ENCODE measurements around the gene MCTS1. TPM values are rescaled to one million over a fixed set of nuclear protein-coding genes. Genes with fewer than 3 reads are reported as not detected.
"Not testable (repeated sequence)": the region's sequence is repeated elsewhere in the genome, so short reads cannot be mapped to it uniquely, and the experiment has no call there.

Gene MCTS1
- total and polyA plus RNA-seq, 2 experiments from 2014 or later, result 33.0 to 58.2 TPM

- TF ChIP-seq REST (IDR thresholded peaks at IDR 0.05; ENCODE audit: unreplicated experiment), result no peak
- no peak for TF ChIP-seq STAT1 (IDR thresholded peaks at IDR 0.05; ENCODE audit: unreplicated experiment)
- TF ChIP-seq EZH2 (IDR thresholded peaks at IDR 0.05; ENCODE audit: low read depth, unreplicated experiment), result no peak
These were observed 43.2 kb downstream of the MCTS1 start (continued) for GRCh38 chrX:120647127-120647526.

GRCh38 chrX:120652256-120652655 lies 48.4 kb downstream of the MCTS1 start:
- not testable (repeated sequence) for H3K27me3 ChIP-seq (ENCODE audit: insufficient read depth); H3K4me1 ChIP-seq (ENCODE audit: insufficient read depth); H4K20me1 ChIP-seq (replicated peaks; ENCODE audit: insufficient read depth); H3K9me3 Mint-ChIP-seq; ATAC-seq; H3K4me2 ChIP-seq; H3F3A ChIP-seq (replicated peaks; ENCODE audit: low read depth); H3K27me3 Mint-ChIP-seq (ENCODE audit: insufficient read depth, low read depth, poor library complexity); H3K36me3 Mint-ChIP-seq (ENCODE audit: low read depth); H3K27ac Mint-ChIP-seq; H3K36me3 ChIP-seq (ENCODE audit: insufficient read depth); H3K79me2 ChIP-seq (replicated peaks; ENCODE audit: insufficient read depth); DNase-seq (ENCODE audit: low spot score); H2AFZ ChIP-seq; H3K27ac ChIP-seq (ENCODE audit: low read depth); H3K4me1 Mint-ChIP-seq; H3K9me2 ChIP-seq (ENCODE audit: insufficient read depth); H3K4me3 Mint-ChIP-seq; H3K4me3 ChIP-seq

GRCh38 chrX:120653000-120653399 lies 49.1 kb downstream of the MCTS1 start:
- Mint-ChIP-seq H3K4me1 (no peaks in the 10 kb centered on the region), H3K4me3 (no peak overlapping the region), H3K36me3 (ENCODE audit: low read depth) (no peaks in the 10 kb centered on the region), H3K27me3 (ENCODE audit: insufficient read depth, low read depth, poor library complexity) (no peaks in the 10 kb centered on the region), H3K9me3 (no peaks in the 10 kb centered on the region; the same call in 2 of the 3 replicates), H3K27ac (no peak overlapping the region)
- no peaks in the 10 kb centered on the region for H3K27me3 ChIP-seq (ENCODE audit: insufficient read depth)
- no peaks in the 10 kb centered on the region for H3K36me3 ChIP-seq (ENCODE audit: insufficient read depth)
- no peak overlapping the region for H3K27ac ChIP-seq (ENCODE audit: low read depth)
- no peaks in the 10 kb centered on the region for H3K4me1 ChIP-seq (ENCODE audit: insufficient read depth)
- no peak for DNase-seq (ENCODE audit: low spot score)
- no peak overlapping the region for H3K4me2 ChIP-seq
- no peaks in the 10 kb centered on the region for H3K9me2 ChIP-seq (ENCODE audit: insufficient read depth)
- ATAC-seq, result no peak
- H3K4me3 ChIP-seq, result no peak overlapping the region
- H3F3A ChIP-seq (replicated peaks; ENCODE audit: low read depth), result no peaks in the 10 kb centered on the region
- H3K79me2 ChIP-seq (replicated peaks; ENCODE audit: insufficient read depth), result no peaks in the 10 kb centered on the region
- H2AFZ ChIP-seq, result no peak overlapping the region
- no peaks in the 10 kb centered on the region for H4K20me1 ChIP-seq (replicated peaks; ENCODE audit: insufficient read depth)
- no peak for TF ChIP-seq NANOG (IDR thresholded peaks at IDR 0.05; ENCODE audit: borderline replicate concordance)
- no peak for TF ChIP-seq CTCF (conservative IDR thresholded peaks at IDR 0.05; ENCODE audit: low read depth in 2 of 2)
- TF ChIP-seq ZNF462 (CRISPR knock-in tag; IDR thresholded peaks at IDR 0.05), result no peak
- no peak for TF ChIP-seq EZH2phosphoT487 (IDR thresholded peaks at IDR 0.05; ENCODE audit: unreplicated experiment)
- no peak for TF ChIP-seq POLR2AphosphoS5 (IDR thresholded peaks at IDR 0.05; ENCODE audit: low read depth)
- TF ChIP-seq ZNF331 (CRISPR knock-in tag; IDR thresholded peaks at IDR 0.05; ENCODE audit: low read depth), result no peak
